Hepatocyte (in vitro differentiated cells): ENCODE data around the gene PTPRK.
"Not testable (repeated sequence)": the region's sequence is repeated elsewhere in the genome, so short reads cannot be mapped to it uniquely, and the experiment has no call there.

Experiments
- EZH2 ChIP-seq: fragments of 200-600 bp; sonication (generic); IDR thresholded peaks from 2 replicates; pipeline ENCODE4 v1.6.1; 2016; ENCODE audit warnings: antibody characterized with exemption, mild to moderate bottlenecking, borderline replicate concordance
- TF ChIP-seq, protein P1 (sequence below): fragments of 200-600 bp; sonication (generic); IDR thresholded peaks from 2 replicates; pipeline ENCODE4 v1.5.1; 2016; ENCODE audit warnings: antibody characterized with exemption, mild to moderate bottlenecking; ENCODE audit not compliant: poor library complexity

DNA sequence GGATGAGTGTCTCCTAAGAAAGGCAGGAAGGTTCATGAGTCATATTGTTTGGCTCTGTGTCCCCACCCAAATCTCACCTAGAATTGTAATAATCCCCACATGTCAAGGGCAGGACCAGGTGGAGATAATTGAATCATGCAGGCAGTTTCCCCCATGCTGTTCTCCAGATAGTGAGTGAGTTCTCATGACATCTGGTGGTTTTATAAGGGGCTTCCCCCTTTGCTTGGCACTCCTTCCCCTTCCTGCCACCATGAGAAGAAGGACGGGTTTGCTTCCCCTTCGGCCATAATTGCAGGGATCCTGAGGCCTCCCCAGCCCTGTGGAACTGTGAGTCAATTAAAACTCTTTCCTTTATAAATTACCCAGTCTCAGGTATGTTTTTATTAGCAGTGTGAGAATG, 542.2 kb downstream of the PTPRK start:
- TF ChIP-seq, protein P1, sequence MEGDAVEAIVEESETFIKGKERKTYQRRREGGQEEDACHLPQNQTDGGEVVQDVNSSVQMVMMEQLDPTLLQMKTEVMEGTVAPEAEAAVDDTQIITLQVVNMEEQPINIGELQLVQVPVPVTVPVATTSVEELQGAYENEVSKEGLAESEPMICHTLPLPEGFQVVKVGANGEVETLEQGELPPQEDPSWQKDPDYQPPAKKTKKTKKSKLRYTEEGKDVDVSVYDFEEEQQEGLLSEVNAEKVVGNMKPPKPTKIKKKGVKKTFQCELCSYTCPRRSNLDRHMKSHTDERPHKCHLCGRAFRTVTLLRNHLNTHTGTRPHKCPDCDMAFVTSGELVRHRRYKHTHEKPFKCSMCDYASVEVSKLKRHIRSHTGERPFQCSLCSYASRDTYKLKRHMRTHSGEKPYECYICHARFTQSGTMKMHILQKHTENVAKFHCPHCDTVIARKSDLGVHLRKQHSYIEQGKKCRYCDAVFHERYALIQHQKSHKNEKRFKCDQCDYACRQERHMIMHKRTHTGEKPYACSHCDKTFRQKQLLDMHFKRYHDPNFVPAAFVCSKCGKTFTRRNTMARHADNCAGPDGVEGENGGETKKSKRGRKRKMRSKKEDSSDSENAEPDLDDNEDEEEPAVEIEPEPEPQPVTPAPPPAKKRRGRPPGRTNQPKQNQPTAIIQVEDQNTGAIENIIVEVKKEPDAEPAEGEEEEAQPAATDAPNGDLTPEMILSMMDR: not testable (repeated sequence)
- not testable (repeated sequence) for TF ChIP-seq EZH2
